CD4-positive, CD25-positive, alpha-beta regulatory T cell (primary cell): Measurements from ENCODE around the gene MAPRE2. TPM values are rescaled to one million over a fixed set of nuclear protein-coding genes. Genes with fewer than 3 reads are reported as not detected.
"Not testable (repeated sequence)": the region's sequence is repeated elsewhere in the genome, so short reads cannot be mapped to it uniquely, and the experiment has no call there.

Source experiments
- ATAC-seq, 2 donors: fragments of 150-1000 bp; cut with Tn5 transposase; one replicate each; pipeline ENCODE4 v1.10.0; 2021; ENCODE audit warnings: low read depth in 2 of 2, moderate number of reproducible peaks in 2 of 2, moderate library complexity in 1 of 2
- DNase-seq, 3 donors: peaks; one replicate each; pipeline versions ENCODE4 v3.0.0 to v3.0.0-alpha.2; 2012 to 2022; ENCODE audit warnings: mixed read lengths in 1 of 3
- H3K27ac ChIP-seq: one replicate; pipeline ENCODE4 v1.7.0; 2013; ENCODE audit warnings: mild to moderate bottlenecking, low read length; ENCODE audit not compliant: insufficient read depth, poor library complexity, severe bottlenecking
- H3K27me3 ChIP-seq: one replicate; pipeline ENCODE4 v1.7.0; 2013; ENCODE audit warnings: low read length; ENCODE audit not compliant: control insufficient read depth, insufficient read depth
- H3K36me3 ChIP-seq: one replicate; pipeline ENCODE4 v1.7.0; 2013; ENCODE audit warnings: mild to moderate bottlenecking, low read length, moderate library complexity; ENCODE audit not compliant: control insufficient read depth, insufficient read depth
- H3K4me1 ChIP-seq: 2 replicates; pipeline ENCODE4 v1.7.0; 2013; ENCODE audit warnings: mild to moderate bottlenecking, low read length; ENCODE audit not compliant: insufficient read depth, control insufficient read depth, poor library complexity, severe bottlenecking
- H3K4me3 ChIP-seq: one replicate; pipeline ENCODE4 v1.7.0; 2013; ENCODE audit warnings: low read depth, mild to moderate bottlenecking, low read length, moderate library complexity
- H3K9me3 ChIP-seq, 2 experiments: 1 replicate in 1 of 2; 2 replicates in 1 of 2; pipeline ENCODE4 v1.7.0; 2013; ENCODE audit warnings: low read length in 2 of 2, mild to moderate bottlenecking in 1 of 2, moderate library complexity in 1 of 2; ENCODE audit not compliant: control insufficient read depth in 2 of 2
- H3K27ac Mint-ChIP-seq, 3 donors: one replicate each; pipeline ENCODE4 v1.8.0; 2020 to 2022; ENCODE audit warnings: mild to moderate bottlenecking in 3 of 3, mixed read lengths in 3 of 3, moderate library complexity in 2 of 3
- H3K27me3 Mint-ChIP-seq: one replicate; pipeline ENCODE4 v1.8.0; 2022; ENCODE audit warnings: mild to moderate bottlenecking, mixed read lengths
- H3K36me3 Mint-ChIP-seq: one replicate; pipeline ENCODE4 v1.8.0; 2020; ENCODE audit warnings: mixed read lengths
- H3K4me1 Mint-ChIP-seq, 4 donors: one replicate each; pipeline ENCODE4 v1.8.0; 2020 to 2022; ENCODE audit warnings: mixed read lengths in 4 of 4, mild to moderate bottlenecking in 1 of 4
- H3K4me3 Mint-ChIP-seq, 4 donors: one replicate each; pipeline ENCODE4 v1.8.0; 2020 to 2022; ENCODE audit warnings: mild to moderate bottlenecking in 4 of 4, mixed read lengths in 4 of 4, moderate library complexity in 3 of 4
- H3K9me3 Mint-ChIP-seq, 7 donors: one replicate each; pipeline ENCODE4 v1.8.0; 2020 to 2022; ENCODE audit warnings: mixed read lengths in 7 of 7, mild to moderate bottlenecking in 3 of 7, moderate library complexity in 2 of 7
- polyA plus RNA-seq, 4 donors: library from polyadenylated mRNA; unstranded; fragments of 300-500 nt; fragmentation: Illumina TruSeq; gene quantifications; one replicate each; pipeline ENCODE4 v1.2.3, GENCODE V29; 2021
- total RNA-seq: library from RNA; stranded (reverse); gene quantifications from one replicate; pipeline ENCODE4 v1.2.3, GENCODE V29; 2022

The MAPRE2 gene
- total and polyA plus RNA-seq, 5 donors from 2014 or later = 62.2 to 82.5 (median 67.3) TPM

DNA sequence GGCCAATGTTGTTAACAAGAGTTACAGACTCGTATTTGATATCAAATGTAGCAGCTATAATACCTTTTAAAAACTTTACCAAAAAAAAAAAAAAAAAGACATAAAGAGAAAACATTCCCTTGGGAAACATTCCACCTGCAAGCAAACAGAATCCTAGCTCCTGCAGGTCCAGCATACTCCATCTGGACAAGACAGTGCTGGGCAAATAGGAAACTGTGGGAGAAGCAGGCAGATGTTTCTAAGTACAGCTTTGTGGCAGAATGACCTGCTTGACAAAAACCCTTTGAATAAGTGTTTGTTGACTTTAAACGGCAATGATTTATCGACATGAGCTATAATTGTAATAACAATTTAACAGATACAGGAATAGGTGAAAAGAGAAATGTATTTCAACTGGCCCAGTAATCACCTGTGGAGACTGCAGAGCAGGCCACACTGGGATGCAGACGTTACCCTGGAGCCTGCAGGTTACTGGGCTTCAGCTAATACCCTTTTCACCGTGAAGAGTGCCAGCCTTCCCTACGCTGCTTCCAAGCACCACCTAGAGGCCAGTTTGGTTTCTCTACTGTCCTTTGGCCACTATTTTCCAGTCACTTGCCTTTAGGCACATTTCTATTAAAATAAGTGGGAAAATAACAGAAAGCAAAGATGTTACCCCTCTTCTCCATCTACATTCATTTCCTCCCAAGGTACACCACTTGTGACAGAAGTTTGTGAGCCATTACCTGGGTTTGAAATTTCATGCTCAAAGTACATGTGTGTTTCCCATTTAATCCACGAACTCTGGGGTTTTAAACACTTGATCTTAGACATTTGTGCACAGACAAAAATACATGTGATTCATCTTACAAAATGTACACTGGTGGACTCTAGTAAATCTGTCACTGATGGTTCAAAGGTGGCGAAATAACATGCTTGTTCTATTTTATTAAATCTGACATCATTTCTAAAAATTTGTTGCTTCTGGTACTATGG, 102.7 kb downstream of the MAPRE2 start:
- H3K4me1 ChIP-seq = no peaks in the 10 kb centered on the region
- Mint-ChIP-seq H3K27ac (peak overlapping the region in 1 of 3 donors; percentile 40), H3K9me3 (peaks cover 0 to 3% (median 0%) of the 10 kb centered on the region in 7 donors), H3K4me3 (no peak overlapping the region), H3K27me3 (no peaks in the 10 kb centered on the region), H3K4me1 (peaks cover 0 to 5% (median 0%) of the 10 kb centered on the region in 4 donors), H3K36me3 (peaks cover 42% of the 10 kb centered on the region)
- H3K4me3 ChIP-seq = no peak overlapping the region
- no peaks in the 10 kb centered on the region for H3K27me3 ChIP-seq
- no peak overlapping the region for H3K27ac ChIP-seq
- ATAC-seq (peak in 1 of 2 donors; percentile 62), DNase-seq (peak in 2 of 3 donors; percentile 38 to 46)
- H3K9me3 ChIP-seq = no peaks in the 10 kb centered on the region
- H3K36me3 ChIP-seq = peaks cover 31% of the 10 kb centered on the region

GRCh38 chr18:35144698-35145097, 103.5 kb downstream of the MAPRE2 start:
- Mint-ChIP-seq H3K27ac (no peak overlapping the region), H3K4me1 (peaks cover 0 to 5% (median 0%) of the 10 kb centered on the region in 4 donors), H3K27me3 (no peaks in the 10 kb centered on the region), H3K9me3 (peaks cover 0 to 11% (median 2%) of the 10 kb centered on the region in 7 donors), H3K4me3 (no peak overlapping the region), H3K36me3 (peaks cover 42% of the 10 kb centered on the region)
- Histone ChIP-seq H3K9me3 (no peaks in the 10 kb centered on the region), H3K4me3 (no peak overlapping the region), H3K4me1 (no peaks in the 10 kb centered on the region), H3K27me3 (no peaks in the 10 kb centered on the region), H3K36me3 (peaks cover 24% of the 10 kb centered on the region), H3K27ac (no peak overlapping the region)
- no peak for DNase-seq
- no peak for ATAC-seq

DNA sequence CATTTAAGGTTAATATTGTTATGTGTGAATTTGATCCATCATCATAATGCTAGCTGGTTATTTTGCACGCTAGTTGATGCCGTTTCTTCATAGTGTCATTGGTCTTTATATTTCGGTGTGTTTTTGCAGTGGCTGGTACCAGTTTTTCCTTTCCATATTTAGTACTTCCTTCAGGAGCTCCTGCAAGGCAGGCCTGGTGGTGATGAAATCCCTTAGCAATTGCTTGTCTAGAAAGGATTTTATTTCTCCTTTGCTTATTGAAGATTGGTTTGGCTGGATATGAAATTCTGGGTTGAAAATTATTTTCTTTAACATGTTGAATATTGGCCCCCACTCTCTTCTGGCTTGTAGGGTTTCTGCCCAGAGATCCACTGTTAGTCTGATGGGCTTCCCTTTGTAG, 109.0 kb downstream of the MAPRE2 start:
- DNase-seq, H3K4me3 Mint-ChIP-seq, H3K36me3 ChIP-seq, H3K27ac ChIP-seq, H3K27me3 ChIP-seq, H3K4me3 ChIP-seq, H3K27ac Mint-ChIP-seq, ATAC-seq, H3K9me3 ChIP-seq, H3K27me3 Mint-ChIP-seq, H3K4me1 ChIP-seq: not testable (repeated sequence)
- peaks cover 20% of the 10 kb centered on the region for H3K36me3 Mint-ChIP-seq
- peaks cover 3 to 12% (median 6%) of the 10 kb centered on the region in 4 donors for H3K4me1 Mint-ChIP-seq
- H3K9me3 Mint-ChIP-seq = peaks cover 0 to 11% (median 5%) of the 10 kb centered on the region in 7 donors

GRCh38 chr18:35153609-35154272, 112.5 kb downstream of the MAPRE2 start:
- Histone ChIP-seq H3K4me3 (no peak overlapping the region), H3K36me3 (no peaks in the 10 kb centered on the region), H3K4me1 (no peaks in the 10 kb centered on the region), H3K9me3 (no peaks in the 10 kb centered on the region), H3K27ac (no peak overlapping the region), H3K27me3 (no peaks in the 10 kb centered on the region)
- DNase-seq = no peak
- peaks cover 5% of the 10 kb centered on the region for H3K36me3 Mint-ChIP-seq
- ATAC-seq = peak in 1 of 2 donors; percentile 16
- H3K4me3 Mint-ChIP-seq = no peak overlapping the region
- no peak overlapping the region for H3K27ac Mint-ChIP-seq
- H3K27me3 Mint-ChIP-seq = no peaks in the 10 kb centered on the region
- peaks cover 4 to 13% (median 6%) of the 10 kb centered on the region in 4 donors for H3K4me1 Mint-ChIP-seq
- H3K9me3 Mint-ChIP-seq = peaks cover 0 to 9% (median 4%) of the 10 kb centered on the region in 7 donors

- no peaks in the 10 kb centered on the region for H3K9me3 ChIP-seq
- no peak overlapping the region for H3K4me3 ChIP-seq
- Mint-ChIP-seq H3K9me3 (peaks cover 0 to 3% (median 0%) of the 10 kb centered on the region in 7 donors), H3K36me3 (no peaks in the 10 kb centered on the region), H3K27ac (no peak overlapping the region), H3K4me3 (no peak overlapping the region), H3K4me1 (peaks cover 4 to 18% (median 8%) of the 10 kb centered on the region in 4 donors), H3K27me3 (peaks cover 2% of the 10 kb centered on the region)
- H3K27me3 ChIP-seq = no peaks in the 10 kb centered on the region
- no peak overlapping the region for H3K27ac ChIP-seq
- DNase-seq = no peak
- no peaks in the 10 kb centered on the region for H3K36me3 ChIP-seq
- no peak for ATAC-seq
- peaks cover 6% of the 10 kb centered on the region for H3K4me1 ChIP-seq
Measured at GRCh38 chr18:35155398-35156117, 114.3 kb downstream of the MAPRE2 start.

DNA sequence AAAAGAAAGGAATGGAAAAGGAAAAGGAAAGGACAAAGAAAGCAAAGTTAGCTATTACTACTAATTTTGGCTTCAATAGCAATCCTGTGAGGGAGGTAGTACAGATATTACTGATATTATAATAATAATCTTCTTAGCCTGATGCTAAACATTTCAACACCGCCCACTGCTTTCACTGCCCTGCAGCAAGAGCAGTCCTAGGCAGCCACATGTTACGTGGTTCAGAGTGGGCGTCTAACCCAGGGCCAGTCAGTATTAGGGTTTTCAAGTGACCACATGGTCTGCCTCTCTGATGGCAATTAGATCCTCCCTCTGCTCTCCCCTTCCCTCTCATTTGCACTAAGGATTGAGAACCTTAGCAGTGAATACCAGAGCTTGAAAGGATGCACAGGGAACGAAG, 116.0 kb downstream of the MAPRE2 start:
- H3K36me3 Mint-ChIP-seq = no peaks in the 10 kb centered on the region
- Histone ChIP-seq H3K4me1 (peaks cover 6% of the 10 kb centered on the region), H3K4me3 (no peak overlapping the region), H3K27me3 (no peaks in the 10 kb centered on the region), H3K27ac (no peak overlapping the region), H3K36me3 (no peaks in the 10 kb centered on the region), H3K9me3 (no peaks in the 10 kb centered on the region)
- no peak overlapping the region for H3K4me3 Mint-ChIP-seq
- H3K27me3 Mint-ChIP-seq = peaks cover 10% of the 10 kb centered on the region
- no peaks in the 10 kb centered on the region for H3K9me3 Mint-ChIP-seq
- H3K4me1 Mint-ChIP-seq = peaks cover 0 to 18% (median 8%) of the 10 kb centered on the region in 4 donors
- H3K27ac Mint-ChIP-seq = no peak overlapping the region
- no peak for ATAC-seq
- DNase-seq = no peak

DNA sequence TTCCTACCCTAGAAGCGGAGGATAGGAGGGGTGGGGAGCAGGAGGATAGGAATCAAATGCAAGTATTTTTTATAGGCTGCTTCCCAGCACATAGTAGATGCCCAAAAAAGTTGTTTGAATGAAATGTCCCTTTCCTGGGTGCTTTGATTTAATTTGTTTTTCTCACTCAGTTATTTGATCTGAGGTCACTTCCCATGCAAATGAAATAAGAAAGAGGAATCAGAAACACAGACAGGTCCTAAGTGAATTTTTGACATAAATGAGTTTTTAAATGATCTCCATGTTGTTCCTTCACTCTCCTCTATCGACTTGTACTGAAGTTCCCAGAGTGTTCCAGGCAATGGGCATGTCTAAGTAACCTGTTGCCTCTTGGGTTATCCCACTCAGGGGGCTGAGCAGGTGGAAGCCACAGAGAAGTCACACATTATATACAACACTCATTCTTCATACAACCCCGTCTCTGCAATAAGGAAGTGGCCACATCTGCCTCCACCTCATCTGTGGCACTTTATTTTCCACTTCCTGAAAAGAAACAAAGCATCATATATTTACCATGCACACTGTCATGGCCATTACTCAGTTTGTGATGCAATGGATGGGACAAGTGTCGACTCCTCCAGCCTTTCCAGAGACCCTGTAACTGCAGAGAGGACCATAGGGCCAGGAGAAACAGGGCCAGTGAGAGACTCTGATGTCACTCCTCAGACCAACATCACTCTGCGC, 117.7 kb downstream of the MAPRE2 start:
- peak in 1 of 2 donors; percentile 55 for ATAC-seq
- Mint-ChIP-seq H3K36me3 (no peaks in the 10 kb centered on the region), H3K27ac (no peak overlapping the region), H3K27me3 (peaks cover 10% of the 10 kb centered on the region), H3K4me1 (peaks cover 0 to 14% (median 7%) of the 10 kb centered on the region in 4 donors), H3K4me3 (no peak overlapping the region), H3K9me3 (no peaks in the 10 kb centered on the region)
- no peak overlapping the region for H3K27ac ChIP-seq
- DNase-seq = peak in 1 of 3 donors; percentile 32
- H3K27me3 ChIP-seq = no peaks in the 10 kb centered on the region
- H3K9me3 ChIP-seq = no peaks in the 10 kb centered on the region
- peaks cover 6% of the 10 kb centered on the region for H3K4me1 ChIP-seq
- no peaks in the 10 kb centered on the region for H3K36me3 ChIP-seq
- H3K4me3 ChIP-seq = no peak overlapping the region
